Activated naive CD4-positive, alpha-beta T cell treated with anti-CD3 and anti-CD28 coated beads, Interleukin-2, amount 50 U/mL, for 16 hours (primary cell): ENCODE results near the gene BRAT1.

Source experiments
- DNase-seq: peaks from one replicate; pipeline ENCODE4 v3.0.0-alpha.2; 2020

BRAT1 gene

GRCh38 chr7:2559283-2559950, 4.1 kb upstream of the BRAT1 start:
- DNase-seq: peak; percentile 34

- peak; percentile 91 for DNase-seq
Measured at GRCh38 chr7:2558629-2559282, 3.4 kb upstream of the BRAT1 start, which contains the start of gene IQCE. IQCE (plus strand) TSS chr7:2558979; CDS start chr7:2559182, 203 bp downstream.

- DNase-seq: no peak
Measured at GRCh38 chr7:2554661-2555111, 638 bp downstream of the BRAT1 start.

- DNase-seq: no peak
Measured at GRCh38 chr7:2553831-2554581, 1.3 kb downstream of the BRAT1 start.

- no peak for DNase-seq
Measured at GRCh38 chr7:2553108-2553507, 2.2 kb downstream of the BRAT1 start.

- no peak for DNase-seq
Measured at GRCh38 chr7:2551418-2551817, 3.9 kb downstream of the BRAT1 start.

- DNase-seq: no peak
Measured at GRCh38 chr7:2546776-2547586, 8.3 kb downstream of the BRAT1 start.

- no peak for DNase-seq
Measured at GRCh38 chr7:2545746-2546425, 9.4 kb downstream of the BRAT1 start.

- DNase-seq: no peak
Measured at GRCh38 chr7:2544541-2545188, 10.7 kb downstream of the BRAT1 start.

- no peak for DNase-seq
Measured at GRCh38 chr7:2542916-2543871, 12.1 kb downstream of the BRAT1 start.

- no peak for DNase-seq
Measured at GRCh38 chr7:2542011-2542915, 13.1 kb downstream of the BRAT1 start.

- DNase-seq: no peak
Measured at GRCh38 chr7:2541291-2542010, 13.9 kb downstream of the BRAT1 start.

- DNase-seq: no peak
Measured at GRCh38 chr7:2540641-2541051, 14.7 kb downstream of the BRAT1 start.

GRCh38 chr7:2540133-2540532, 15.2 kb downstream of the BRAT1 start:
- DNase-seq: no peak

- no peak for DNase-seq
Measured at GRCh38 chr7:2539031-2539911, 16.1 kb downstream of the BRAT1 start.

- DNase-seq: no peak
Measured at GRCh38 chr7:2537981-2538851, 17.1 kb downstream of the BRAT1 start.
